ENCODE measurements around the gene CNDP2.
"Not testable (repeated sequence)": the region's sequence is repeated elsewhere in the genome, so short reads cannot be mapped to it uniquely, and the experiment has no call there.

CNDP2 gene

GRCh38 chr18:74519320-74520095 is 23.3 kb downstream of the CNDP2 start:
- no peak for DNase-seq

GRCh38 chr18:74520096-74520833 is 24.1 kb downstream of the CNDP2 start:
- no peak for DNase-seq

- DNase-seq, result no peak
Observed at GRCh38 chr18:74521068-74521725, 25.0 kb downstream of the CNDP2 start.

GRCh38 chr18:74522635-74523548 is 26.7 kb downstream of the CNDP2 start:
- DNase-seq, result peak; percentile 12 to 32

- peak in 1 of 2 experiments; percentile 20 for DNase-seq
Observed at GRCh38 chr18:74524097-74524496, 27.9 kb downstream of the CNDP2 start.

- not testable (repeated sequence) for DNase-seq
Observed at GRCh38 chr18:74524915-74525314, 28.8 kb downstream of the CNDP2 start.

- no peak for DNase-seq
Observed at GRCh38 chr18:74525741-74526140, 29.6 kb downstream of the CNDP2 start.

- DNase-seq, result no peak
Observed at GRCh38 chr18:74526488-74526887, 30.3 kb downstream of the CNDP2 start.

- DNase-seq, result no peak
Observed at GRCh38 chr18:74528478-74528877, 32.3 kb downstream of the CNDP2 start.

GRCh38 chr18:74528913-74529312 is 32.8 kb downstream of the CNDP2 start:
- DNase-seq, result no peak

- no peak for DNase-seq
Observed at GRCh38 chr18:74529378-74529777, 33.2 kb downstream of the CNDP2 start.

GRCh38 chr18:74529811-74530583 is 33.8 kb downstream of the CNDP2 start:
- DNase-seq, result no peak

- no peak for DNase-seq
Observed at GRCh38 chr18:74530584-74530862, 34.4 kb downstream of the CNDP2 start.

GRCh38 chr18:74531043-74531442 is 34.9 kb downstream of the CNDP2 start:
- no peak for DNase-seq

- no peak for DNase-seq
Observed at GRCh38 chr18:74532511-74533025, 36.4 kb downstream of the CNDP2 start.

- no peak for DNase-seq
Observed at GRCh38 chr18:74533666-74534065, 37.5 kb downstream of the CNDP2 start.

- DNase-seq, result no peak
Observed at GRCh38 chr18:74534150-74534969, 38.2 kb downstream of the CNDP2 start, which contains the start of gene CNDP1. Gene CNDP1 (plus strand): TSS chr18:74534500. CDS start chr18:74534668, 168 bp downstream.

- no peak for DNase-seq
Observed at GRCh38 chr18:74534981-74535649, 39.0 kb downstream of the CNDP2 start.

GRCh38 chr18:74539289-74539688 is 43.1 kb downstream of the CNDP2 start:
- no peak for DNase-seq

Measured in SHP77 (cell line).